Neuronal stem cell (in vitro differentiated cells): ENCODE measurements around the gene HOXB3.

ENCODE experiments used
- DNase-seq: peaks from one replicate; pipeline ENCODE4 v3.0.0-alpha.2; 2013; ENCODE audit warnings: low spot score
- H2AFZ ChIP-seq: one replicate; pipeline ENCODE4 v1.6.1; 2013; ENCODE audit warnings: mild to moderate bottlenecking, low read length, inconsistent platforms
- H2AK5ac ChIP-seq: 2 replicates; pipeline ENCODE4 v1.6.1; 2013; ENCODE audit warnings: low read depth, mild to moderate bottlenecking, inconsistent platforms, low read length, moderate library complexity, mixed read lengths
- H2BK120ac ChIP-seq: 2 replicates; pipeline ENCODE4 v1.6.1; 2013; ENCODE audit warnings: low read depth, mild to moderate bottlenecking, inconsistent platforms, low read length, moderate library complexity, mixed read lengths
- H2BK12ac ChIP-seq: one replicate; pipeline ENCODE4 v1.6.1; 2013; ENCODE audit warnings: low read length, inconsistent platforms
- H2BK15ac ChIP-seq: 2 replicates; pipeline ENCODE4 v1.6.1; 2013; ENCODE audit warnings: mild to moderate bottlenecking, low read length, inconsistent platforms, mixed read lengths
- H2BK5ac ChIP-seq: one replicate; pipeline ENCODE4 v1.6.1; 2013; ENCODE audit warnings: inconsistent platforms, mild to moderate bottlenecking, low read length, moderate library complexity
- H3K14ac ChIP-seq: one replicate; pipeline ENCODE4 v1.6.1; 2013; ENCODE audit warnings: low read length, inconsistent platforms
- H3K18ac ChIP-seq: 2 replicates; pipeline ENCODE4 v1.6.1; 2013; ENCODE audit warnings: low read length, inconsistent platforms
- H3K23ac ChIP-seq: 2 replicates; pipeline ENCODE4 v1.6.1; 2013; ENCODE audit warnings: low read depth, mild to moderate bottlenecking, mixed read lengths, low read length, inconsistent platforms; ENCODE audit not compliant: poor library complexity
- H3K27ac ChIP-seq: replicated peaks from 3 replicates; pipeline ENCODE4 v1.5.1; 2013; ENCODE audit warnings: low read length, inconsistent platforms
- H3K27me3 ChIP-seq, 3 experiments: 2 replicates each; pipeline ENCODE4 v1.6.1; 2013; ENCODE audit warnings: low read length in 3 of 3, mild to moderate bottlenecking in 2 of 3, inconsistent platforms in 1 of 3, low read depth in 1 of 3, mixed read lengths in 1 of 3, moderate library complexity in 1 of 3; ENCODE audit not compliant: control insufficient read depth in 3 of 3, insufficient read depth in 3 of 3
- H3K36me3 ChIP-seq, 2 donors: replicated peaks in 1 of 2; 2 replicates each; pipeline ENCODE4 v1.6.1; 2013; ENCODE audit warnings: low read length in 2 of 2; ENCODE audit not compliant: control insufficient read depth in 2 of 2, insufficient read depth in 2 of 2
- H3K4ac ChIP-seq: 2 replicates; pipeline ENCODE4 v1.6.1; 2013; ENCODE audit warnings: inconsistent platforms, mild to moderate bottlenecking, low read length, moderate library complexity
- H3K4me1 ChIP-seq, 2 donors: 1 replicate in 1 of 2; 2 replicates in 1 of 2; pipeline ENCODE4 v1.6.1; 2013; ENCODE audit warnings: low read length in 2 of 2, low read depth in 1 of 2; ENCODE audit not compliant: control insufficient read depth in 2 of 2, insufficient read depth in 1 of 2
- H3K4me2 ChIP-seq: one replicate; pipeline ENCODE4 v1.6.1; 2013; ENCODE audit warnings: mild to moderate bottlenecking, low read length, inconsistent platforms; ENCODE audit not compliant: insufficient read depth, poor library complexity, severe bottlenecking
- H3K4me3 ChIP-seq, 2 donors: 2 replicates each; pipeline ENCODE4 v1.5.1; 2013; ENCODE audit warnings: low read length in 2 of 2, mild to moderate bottlenecking in 2 of 2, inconsistent platforms in 1 of 2, moderate library complexity in 1 of 2
- H3K79me1 ChIP-seq: one replicate; pipeline ENCODE4 v1.6.1; 2013; ENCODE audit warnings: low read depth, mild to moderate bottlenecking, inconsistent platforms, low read length, moderate library complexity
- H3K9ac ChIP-seq: one replicate; pipeline ENCODE4 v1.6.1; 2013; ENCODE audit warnings: mild to moderate bottlenecking, low read depth, low read length, inconsistent platforms; ENCODE audit not compliant: poor library complexity
- H3K9me3 ChIP-seq, 2 donors: replicated peaks in 1 of 2; 2 replicates each; pipeline versions ENCODE3 to v1.6.1; 2013; ENCODE audit warnings: low read length in 2 of 2, mild to moderate bottlenecking in 2 of 2, inconsistent platforms in 1 of 2, low read depth in 1 of 2, mixed read lengths in 1 of 2, moderate library complexity in 1 of 2; ENCODE audit not compliant: control insufficient read depth in 2 of 2, insufficient read depth in 1 of 2
- H4K8ac ChIP-seq: one replicate; pipeline ENCODE4 v1.6.1; 2013; ENCODE audit warnings: low read depth, mild to moderate bottlenecking, inconsistent platforms, low read length, moderate library complexity
- H4K91ac ChIP-seq: one replicate; pipeline ENCODE4 v1.6.1; 2013; ENCODE audit warnings: low read length, low read depth, mild to moderate bottlenecking, inconsistent platforms; ENCODE audit not compliant: poor library complexity
- WGBS, 2 donors: extraction: QIAGEN DNeasy Blood & Tissue Kit; methylation state at CpG; one replicate each; pipeline ENCODE4 v1.1.7; 2013; ENCODE audit warnings: missing lambda C conversion rate in 2 of 2, mixed read lengths in 1 of 2; ENCODE audit not compliant: insufficient read length in 2 of 2, insufficient replicate concordance in 1 of 2; ENCODE audit errors: extremely low coverage in 2 of 2; 5-methylcytosine and 5-hydroxymethylcytosine counted together

The HOXB3 gene

DNA sequence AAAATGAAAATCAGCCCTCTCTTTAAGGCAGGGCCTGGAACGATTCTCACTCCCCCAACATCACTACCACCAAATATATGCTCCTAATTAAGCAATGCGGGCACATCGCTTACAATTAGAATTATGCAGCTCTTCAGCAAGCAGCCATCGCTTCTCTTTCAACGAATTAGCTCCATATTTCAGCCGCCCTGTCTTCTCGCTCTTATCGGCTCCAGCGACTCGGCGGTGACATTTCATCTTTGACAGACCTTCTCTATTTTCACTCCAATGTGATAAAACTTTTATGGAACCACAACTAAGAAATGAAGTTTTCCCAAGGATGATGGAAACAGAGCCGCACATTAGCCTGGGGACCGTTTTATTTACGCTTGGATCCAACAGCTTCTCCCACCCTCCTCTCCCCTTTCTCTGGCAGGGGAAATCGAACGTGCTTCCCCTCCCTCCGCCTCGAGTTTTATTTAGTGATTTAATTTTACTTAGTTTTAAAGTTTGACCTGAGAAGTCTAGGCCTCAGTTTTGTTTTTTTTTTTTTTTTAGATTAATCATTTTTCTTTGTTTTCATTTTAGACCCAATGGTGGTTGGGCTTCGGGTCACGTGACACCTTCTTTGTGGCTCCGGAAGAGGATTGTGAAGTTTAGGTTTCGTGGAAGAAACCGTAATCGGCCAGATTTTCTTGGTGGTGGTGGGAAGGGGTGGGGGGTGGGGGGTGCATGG, 42.1 kb downstream of the HOXB3 start:
- Histone ChIP-seq H4K91ac (no peak overlapping the region), H3K14ac (no peak overlapping the region), H3K9me3 (peaks cover 0 to 6% of the 10 kb centered on the region in 2 donors), H4K8ac (no peak overlapping the region), H3K27ac (no peak overlapping the region), H3K36me3 (no peaks in the 10 kb centered on the region), H3K79me1 (no peaks in the 10 kb centered on the region), H3K27me3 (peaks cover 53 to 96% (median 88%) of the 10 kb centered on the region in 3 experiments), H2BK12ac (no peak overlapping the region), H2BK120ac (no peak overlapping the region), H2BK5ac (no peak overlapping the region), H2AK5ac (no peak overlapping the region), H3K9ac (no peak overlapping the region), H3K4ac (no peak overlapping the region), H3K4me1 (no peaks in the 10 kb centered on the region), H2BK15ac (no peak overlapping the region), H3K18ac (no peak overlapping the region), H3K4me2 (no peak overlapping the region), H2AFZ (peak overlapping the region; percentile 15), H3K4me3 (peak overlapping the region in 1 of 2 donors; percentile 23), H3K23ac (no peak overlapping the region)
- WGBS, 2 donors, result no CpG with 5 or more reads among the region's 24 CpGs
- DNase-seq, result no peak

DNA sequence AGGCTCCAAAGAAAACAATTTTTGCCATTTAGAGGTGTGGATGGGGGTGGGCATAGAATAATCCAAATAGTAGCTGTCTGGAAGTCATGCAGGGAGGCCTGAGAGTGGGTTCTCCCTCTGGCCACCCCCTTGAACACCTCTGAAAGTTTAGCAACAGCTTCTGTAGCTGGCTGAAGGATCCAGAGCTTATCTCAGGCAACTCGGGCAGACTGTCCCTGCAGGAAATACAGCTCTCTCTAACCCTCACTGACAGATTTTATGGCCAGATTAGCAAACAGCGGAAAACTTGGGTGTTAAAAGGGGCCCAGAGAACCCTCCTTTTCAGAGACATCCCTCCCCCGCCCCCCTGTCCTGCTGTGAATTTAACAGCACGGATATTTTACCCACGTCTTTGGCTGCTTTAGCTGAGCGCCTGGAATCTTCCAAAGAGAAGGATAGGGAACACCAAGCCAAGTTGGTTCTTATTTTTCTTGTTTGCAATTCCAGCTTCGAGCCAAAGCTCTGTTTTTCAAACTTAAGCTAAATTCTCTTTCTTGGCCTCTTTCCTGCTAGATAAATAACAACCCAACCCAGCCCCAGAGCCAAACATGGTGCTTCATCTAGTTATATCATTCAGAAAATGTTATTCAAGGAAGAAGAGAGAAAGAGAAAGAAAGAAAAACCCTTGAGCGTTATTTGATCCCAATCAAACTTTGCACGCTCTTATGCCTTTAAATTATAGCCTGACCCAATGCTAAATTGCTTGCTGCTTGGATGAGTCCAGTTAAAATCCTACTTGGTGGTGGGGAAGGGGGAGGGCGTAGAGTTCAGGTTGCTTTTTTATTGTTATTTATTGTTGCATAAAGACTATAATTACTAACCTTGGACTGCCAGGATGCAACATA, 42.9 kb downstream of the HOXB3 start:
- H3K9me3 ChIP-seq, result peaks cover 0 to 4% of the 10 kb centered on the region in 2 donors
- peaks cover 53 to 94% (median 90%) of the 10 kb centered on the region in 3 experiments for H3K27me3 ChIP-seq
- no peak overlapping the region for H3K4me2 ChIP-seq
- no peak overlapping the region for H2BK15ac ChIP-seq
- no peaks in the 10 kb centered on the region for H3K4me1 ChIP-seq
- no peaks in the 10 kb centered on the region for H3K36me3 ChIP-seq
- peak overlapping the region in 1 of 2 donors; percentile 23 for H3K4me3 ChIP-seq
- no peak overlapping the region for H2AK5ac ChIP-seq
- no peak overlapping the region for H3K9ac ChIP-seq
- H3K4ac ChIP-seq, result no peak overlapping the region
- no peak overlapping the region for H2BK120ac ChIP-seq
- H4K8ac ChIP-seq, result no peak overlapping the region
- no peak overlapping the region for H2BK12ac ChIP-seq
- H3K14ac ChIP-seq, result no peak overlapping the region
- H3K27ac ChIP-seq, result no peak overlapping the region
- no peak overlapping the region for H3K23ac ChIP-seq
- WGBS, 2 donors, result no CpG with 5 or more reads among the region's 10 CpGs
- DNase-seq, result no peak
- no peak overlapping the region for H2AFZ ChIP-seq
- no peak overlapping the region for H3K18ac ChIP-seq
- no peaks in the 10 kb centered on the region for H3K79me1 ChIP-seq
- H4K91ac ChIP-seq, result no peak overlapping the region
- H2BK5ac ChIP-seq, result no peak overlapping the region

DNA sequence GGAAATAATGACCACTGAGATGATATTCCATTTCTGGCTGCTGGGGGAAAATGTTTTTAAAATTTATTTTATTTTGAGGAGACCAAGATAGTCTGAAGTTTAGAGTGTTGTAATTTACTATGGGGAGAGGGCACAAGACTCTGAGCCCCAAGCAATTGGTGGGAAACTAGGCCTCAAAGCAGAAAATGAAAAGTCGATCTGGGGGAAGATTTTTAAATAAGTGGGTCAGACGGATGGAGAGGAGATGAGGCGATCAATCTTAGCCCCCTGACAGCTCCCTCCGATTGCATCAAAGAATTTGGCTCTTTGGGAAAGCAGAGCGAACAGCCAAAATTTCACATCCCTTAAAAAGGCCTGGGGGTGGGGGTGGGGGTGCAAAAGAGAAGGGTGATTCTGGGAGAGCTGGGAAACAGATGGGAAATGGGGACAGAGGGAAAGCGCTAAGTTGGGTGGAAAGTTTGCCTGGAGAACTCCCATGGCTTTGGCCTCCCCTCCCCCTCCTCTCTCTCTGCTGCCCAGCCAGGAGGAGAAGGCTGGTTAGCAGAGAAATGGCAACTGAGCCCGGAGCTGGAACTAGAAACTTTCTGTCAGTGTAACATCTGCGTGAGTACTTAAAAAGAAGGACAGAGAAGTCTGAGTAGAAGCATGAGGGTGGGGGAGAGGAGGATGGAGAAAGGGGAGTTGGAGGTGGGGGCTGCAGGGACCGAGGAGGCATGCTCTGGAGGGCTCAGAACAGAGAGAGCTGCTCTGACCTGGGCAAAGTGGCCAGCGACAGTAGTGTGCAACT, 43.7 kb downstream of the HOXB3 start:
- H3K27me3 ChIP-seq, result peaks cover 52 to 94% (median 89%) of the 10 kb centered on the region in 3 experiments
- DNase-seq, result no peak
- no peak overlapping the region for H3K23ac ChIP-seq
- no peak overlapping the region for H3K27ac ChIP-seq
- H3K36me3 ChIP-seq, result no peaks in the 10 kb centered on the region
- no peak overlapping the region for H2BK120ac ChIP-seq
- no peak overlapping the region for H3K18ac ChIP-seq
- H3K79me1 ChIP-seq, result no peaks in the 10 kb centered on the region
- peaks cover 0 to 4% of the 10 kb centered on the region in 2 donors for H3K9me3 ChIP-seq
- H3K4me1 ChIP-seq, result no peaks in the 10 kb centered on the region
- H2BK15ac ChIP-seq, result no peak overlapping the region
- H2AK5ac ChIP-seq, result no peak overlapping the region
- no peak overlapping the region for H2AFZ ChIP-seq
- H3K14ac ChIP-seq, result no peak overlapping the region
- H3K4me2 ChIP-seq, result no peak overlapping the region
- H2BK12ac ChIP-seq, result no peak overlapping the region
- no CpG with 5 or more reads among the region's 10 CpGs for WGBS, 2 donors
- no peak overlapping the region for H3K9ac ChIP-seq
- no peak overlapping the region for H4K91ac ChIP-seq
- H2BK5ac ChIP-seq, result no peak overlapping the region
- H3K4ac ChIP-seq, result no peak overlapping the region
- no peak overlapping the region for H4K8ac ChIP-seq
- peak overlapping the region in 1 of 2 donors; percentile 23 for H3K4me3 ChIP-seq
